ENCODE measurements around the gene TATDN2. TPM values are rescaled to one million over a fixed set of nuclear protein-coding genes. Genes with fewer than 3 reads are reported as not detected.

The TATDN2 gene
- total and polyA plus RNA-seq, 2 donors (not counting 3 experiments of a cell fraction or from before 2014, with no cell fraction given), result 10.7 to 26.8 TPM

DNA sequence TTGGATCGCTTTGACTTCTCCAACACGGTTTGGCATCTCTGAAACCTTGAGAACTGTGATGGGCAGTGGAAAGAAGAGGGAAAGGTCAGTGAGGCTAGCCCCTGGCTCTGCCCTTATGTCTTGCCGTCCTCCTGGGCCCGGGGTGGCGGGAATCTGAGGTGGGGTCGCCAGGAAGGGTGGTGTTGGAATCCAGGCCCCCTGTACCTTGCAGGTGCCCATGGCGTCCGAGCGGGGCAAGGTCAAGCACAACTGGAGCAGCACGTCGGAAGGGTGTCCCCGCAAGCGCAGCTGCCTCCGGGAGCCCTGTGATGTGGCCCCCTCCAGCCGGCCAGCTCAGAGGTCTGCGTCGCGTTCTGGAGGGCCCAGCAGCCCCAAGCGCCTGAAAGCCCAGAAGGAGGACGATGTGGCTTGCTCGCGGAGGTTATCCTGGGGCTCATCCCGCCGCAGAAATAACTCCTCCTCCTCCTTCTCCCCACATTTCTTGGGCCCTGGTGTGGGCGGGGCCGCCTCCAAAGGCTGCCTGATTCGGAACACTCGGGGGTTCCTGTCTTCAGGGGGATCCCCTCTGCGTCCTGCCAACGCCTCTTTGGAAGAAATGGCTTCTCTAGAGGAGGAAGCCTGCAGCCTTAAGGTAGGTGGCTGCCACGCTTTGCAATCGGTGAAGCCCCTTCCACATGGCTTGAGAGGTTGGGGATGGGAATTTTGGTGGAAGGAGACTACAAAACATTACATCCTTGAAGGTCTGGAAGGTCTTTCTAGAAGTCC is 907 bp downstream of the TATDN2 start:
- no peaks in the 10 kb centered on the region for H3K27me3 ChIP-seq (ENCODE audit: control insufficient read depth in 2 of 2, insufficient read depth in 2 of 2, low read length in 2 of 2)
- BruUV-seq (replicated peaks), result TSS peak; percentile 27
- H2AFZ ChIP-seq (ENCODE audit: low read depth, low read length), result peak overlapping the region; percentile 49
- ChIA-PET POLR2A (interaction anchor here (0.8 kb wide), 1 partner anchor 58 kb away, joined by 3 read pairs; no protein-coding TSS in a partner anchor), CTCF (interaction anchor here (1.6 to 3.2 kb wide), 2 partner anchors 15 to 26 kb away, joined by 4 to 23 read pairs; no protein-coding TSS in a partner anchor)
- H3K27ac ChIP-seq (ENCODE audit: insufficient read depth, low read depth, low read length), result peak overlapping the region; percentile 18
- H3K36me3 ChIP-seq (ENCODE audit: control insufficient read depth in 2 of 2, extremely low read depth in 1 of 2, insufficient read depth in 2 of 2, low read length in 2 of 2), result peaks cover 0 to 5% of the 10 kb centered on the region in 2 experiments
- peak overlapping the region; percentile 74 for H3K9ac ChIP-seq (replicated peaks; ENCODE audit: extremely low read depth, insufficient read depth, low read length)
- peak overlapping the region; percentile 20 to 62 (median 58) for H3K4me3 ChIP-seq (replicated peaks in 1 of 3; ENCODE audit: insufficient read depth in 1 of 3, low read depth in 1 of 3, low read length in 3 of 3)
- peaks cover 40% of the 10 kb centered on the region for H3K79me2 ChIP-seq (ENCODE audit: control insufficient read depth, insufficient read depth, low read length)
- peak; percentile 35 for DNase-seq (ENCODE audit: low read depth, low spot score)
- no peaks in the 10 kb centered on the region for H3K9me1 ChIP-seq (replicated peaks; ENCODE audit: control insufficient read depth, extremely low read depth, insufficient read depth, low read length)
- dilution Hi-C loops (cut with MboI; ENCODE audit: extremely low pct_ligation_motif_present, low sequenced_read_pairs), result no loop called here
- peak overlapping the region; percentile 78 for H3K4me2 ChIP-seq (ENCODE audit: insufficient read depth, low read length)
- peaks cover 14% of the 10 kb centered on the region for H3K4me1 ChIP-seq (ENCODE audit: control insufficient read depth, extremely low read depth, insufficient read depth, low read length)
- H4K20me1 ChIP-seq (replicated peaks; ENCODE audit: control insufficient read depth, extremely low read depth, insufficient read depth, low read length), result no peaks in the 10 kb centered on the region
- intact Hi-C loops (cut with micrococcal nuclease), result loop anchor here (1.0 to 5.0 kb wide), 6 partner anchors 21 to 354 kb away; partner anchors contain the start of genes FANCD2 and VHL
- TF ChIP-seq MYC (IDR thresholded peaks at IDR 0.05; ENCODE audit: low read depth, low read length) (no peak), POLR2AphosphoS5 (IDR thresholded peaks at IDR 0.05; ENCODE audit: insufficient read depth, low read depth, low read length) (no peak), JUN (IDR thresholded peaks at IDR 0.05; ENCODE audit: borderline replicate concordance, insufficient read depth, insufficient read length, low read depth) (no peak), POLR2A (IDR thresholded peaks at IDR 0.05; ENCODE audit: low read depth, low read length) (no peak), GATA2 (IDR thresholded peaks at IDR 0.05; ENCODE audit: insufficient read depth, insufficient read length, low read depth, low read length) (no peak), FOS (IDR thresholded peaks at IDR 0.05; ENCODE audit: borderline replicate concordance, insufficient read depth, low read length) (no peak)
- TF ChIP-seq, protein P1, sequence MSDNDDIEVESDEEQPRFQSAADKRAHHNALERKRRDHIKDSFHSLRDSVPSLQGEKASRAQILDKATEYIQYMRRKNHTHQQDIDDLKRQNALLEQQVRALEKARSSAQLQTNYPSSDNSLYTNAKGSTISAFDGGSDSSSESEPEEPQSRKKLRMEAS (IDR thresholded peaks at IDR 0.05; ENCODE audit: insufficient read depth, insufficient read length), result no peak
- no peaks in the 10 kb centered on the region for H3K9me3 ChIP-seq (replicated peaks; ENCODE audit: control insufficient read depth, insufficient read depth, low read length)
- FAIRE-seq, result peak; percentile 52
